ENCODE measurements around the gene ATG2A. TPM values are rescaled to one million over a fixed set of nuclear protein-coding genes. Genes with fewer than 3 reads are reported as not detected.

Gene ATG2A
- total and polyA plus RNA-seq, 10 of the 15 experiments (the other 5 are each of a cell fraction or from before 2014, with no cell fraction given), result 0.08 to 19.0 (median 4.6) TPM

- TF ChIP-seq ZBTB4 (CRISPR knock-in tag; IDR thresholded peaks at IDR 0.05) (no peak), RUNX3 (IDR thresholded peaks at IDR 0.05; ENCODE audit: low read length) (no peak), ZBTB33 (IDR thresholded peaks at IDR 0.05) (no peak)
These were observed 18.5 kb upstream of the ATG2A start, which contains the start of gene GPHA2 (continued) for GRCh38 chr11:64935359-64936081.

DNA sequence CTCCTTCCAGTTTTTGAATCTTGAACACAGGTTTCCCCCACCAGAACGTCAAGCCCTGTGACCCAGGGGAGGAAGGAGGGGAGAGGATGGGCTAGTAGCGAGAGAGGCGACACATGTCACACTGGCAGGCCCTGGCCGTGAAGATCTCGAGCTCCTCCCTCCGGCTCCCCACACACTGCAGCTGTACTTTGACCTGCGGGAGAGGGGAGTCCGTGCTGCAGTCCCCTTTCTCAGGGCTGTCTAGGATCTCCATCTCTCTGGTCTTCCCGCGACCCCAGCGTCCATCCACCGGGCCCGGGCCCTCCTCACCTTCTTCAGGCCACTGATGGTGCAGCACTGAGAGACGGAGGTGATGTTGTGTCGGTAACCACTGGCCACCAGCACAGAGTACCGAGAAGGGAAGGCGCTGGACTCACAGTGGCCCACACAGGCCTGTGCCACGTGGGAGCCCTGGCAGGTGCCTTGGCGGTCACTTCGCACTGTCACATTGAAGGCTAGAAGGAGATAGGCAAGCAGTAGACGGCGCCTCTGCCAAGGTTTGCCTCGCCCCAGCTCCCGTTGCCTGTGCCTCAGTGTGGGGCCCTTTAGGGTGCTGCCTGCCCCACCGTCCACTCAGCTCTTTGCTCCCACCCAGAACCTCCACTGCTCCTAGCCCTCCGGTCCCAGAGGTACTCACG is 17.8 kb upstream of the ATG2A start:
- FAIRE-seq, result no peak
- TF ChIP-seq SP1 (IDR thresholded peaks at IDR 0.05; ENCODE audit: low read depth, low read length) (no peak), NBN (IDR thresholded peaks at IDR 0.05) (no peak), PAX8 (IDR thresholded peaks at IDR 0.05) (no peak), SMAD5 (IDR thresholded peaks at IDR 0.05; ENCODE audit: low read depth) (no peak), NR2C1 (IDR thresholded peaks at IDR 0.05) (no peak), YBX1 (IDR thresholded peaks at IDR 0.05) (no peak)
- in situ Hi-C loops (cut with MboI), result no loop called here
- Histone ChIP-seq H4K20me1 (ENCODE audit: control insufficient read depth, insufficient read depth) (no peaks in the 10 kb centered on the region), H3K4me3 (no peak overlapping the region), H3K27ac (ENCODE audit: control insufficient read depth, insufficient read depth) (no peak overlapping the region), H3K4me2 (ENCODE audit: control insufficient read depth, insufficient read depth) (no peak overlapping the region), H3K4me1 (ENCODE audit: control insufficient read depth, insufficient read depth, low read length) (no peaks in the 10 kb centered on the region), H3K27me3 (replicated peaks in 1 of 2; ENCODE audit: control insufficient read depth in 2 of 2, insufficient read depth in 2 of 2, low read length in 1 of 2) (peaks cover 0 to 1% of the 10 kb centered on the region in 2 experiments; a peak in 1 of 4 replicates), H3K79me2 (ENCODE audit: control insufficient read depth, insufficient read depth, low read length) (no peaks in the 10 kb centered on the region), H3K9ac (ENCODE audit: control insufficient read depth, insufficient read depth, low read length) (no peak overlapping the region), H3K9me3 (replicated peaks; ENCODE audit: control insufficient read depth, insufficient read depth, low read length) (no peaks in the 10 kb centered on the region), H3K36me3 (ENCODE audit: control insufficient read depth in 2 of 2, insufficient read depth in 2 of 2, low read length in 1 of 2) (no peaks in the 10 kb centered on the region; a peak in 1 of 4 replicates), H2AFZ (ENCODE audit: control insufficient read depth, low read depth, low read length) (no peak overlapping the region)
- intact Hi-C loops (cut with micrococcal nuclease; ENCODE audit: unreplicated experiment), result no loop called here
- ChIA-PET POLR2A (no interaction called here), SMC1A (ENCODE audit: uncharacterized antibody, unreplicated experiment) (no interaction called here), RAD21 (ENCODE audit: unreplicated experiment) (interaction anchor here (0.6 to 0.8 kb wide), 2 partner anchors 10 to 31 kb away, joined by 3 read pairs; partner anchors contain the start of gene PPP2R5B), CTCF (interaction anchor here (1.5 to 1.6 kb wide), 2 partner anchors 10 to 87 kb away, joined by 3 read pairs; no protein-coding TSS in a partner anchor)
- 74% methylated on average over 23 of the region's 27 CpGs for WGBS (ENCODE audit: insufficient coverage, insufficient replicate concordance, low lambda C conversion rate, missing lambda C conversion rate)
- no peak for ATAC-seq
- DNase-seq (ENCODE audit: low read depth, low spot score), result no peak
- BruUV-seq (replicated peaks), result no TSS peak
